Vagina (tissue), 2 donors: ENCODE data around the gene CFAP221. TPM values are rescaled to one million over a fixed set of nuclear protein-coding genes. Genes with fewer than 3 reads are reported as not detected.

Source experiments
- DNase-seq, 2 donors: peaks; one replicate each; pipeline ENCODE4 v3.0.0-alpha.2; 2017; ENCODE audit errors: extremely low spot score in 2 of 2
- H3K27ac ChIP-seq: fragments of 200-600 bp; sonication (generic); one replicate; pipeline ENCODE4 v1.5.1; 2019
- H3K27me3 ChIP-seq: fragments of 200-600 bp; sonication (generic); one replicate; pipeline ENCODE4 v1.5.1; 2019
- H3K36me3 ChIP-seq, 2 donors: fragments of 200-600 bp; sonication (generic); one replicate each; pipeline ENCODE4 v1.5.1; 2017 to 2019
- H3K4me1 ChIP-seq: fragments of 200-600 bp; sonication (generic); one replicate; pipeline ENCODE4 v1.5.1; 2019
- H3K4me3 ChIP-seq, 2 donors: fragments of 200-600 bp; sonication (generic); 1 replicate in 1 of 2; 2 replicates in 1 of 2; pipeline ENCODE4 v1.5.1; 2016 to 2019
- H3K9me3 ChIP-seq: fragments of 200-600 bp; sonication (generic); one replicate; pipeline ENCODE4 v1.5.1; 2019
- CTCF ChIP-seq, 3 experiments: fragments of 450-650 bp in 2 of 3; fragments of 200-600 bp in 1 of 3; sonication (generic) in 1 of 3; IDR thresholded peaks; one replicate each; pipeline ENCODE4 v1.5.1; 2017 to 2019; ENCODE audit warnings: antibody characterized with exemption in 3 of 3, mild to moderate bottlenecking in 2 of 3, moderate library complexity in 2 of 3
- POLR2A ChIP-seq, 2 donors: fragments of 450-650 bp; IDR thresholded peaks; one replicate each; pipeline ENCODE4 v1.6.1; 2017; ENCODE audit warnings: antibody characterized with exemption in 2 of 2, mild to moderate bottlenecking in 2 of 2, moderate library complexity in 2 of 2
- POLR2AphosphoS5 ChIP-seq, 2 donors: sonication (generic); formaldehyde crosslinking; IDR thresholded peaks; one replicate each; pipeline ENCODE4 v1.9.0; 2017; ENCODE audit warnings: antibody characterized with exemption in 2 of 2, mild to moderate bottlenecking in 2 of 2, low read depth in 1 of 2; ENCODE audit not compliant: insufficient read depth in 1 of 2
- intact Hi-C: fragments of 100-400 bp; cut with DNase I; formaldehyde crosslinking; loops from one replicate; pipeline ENCODE4 v1.15.1; 2023
- total RNA-seq: library from RNA; depleted of rRNA; stranded (reverse); fragments of >200 nt; gene quantifications from one replicate; pipeline ENCODE4 v1.2.3, GENCODE V29; 2016

Gene CFAP221
- total RNA-seq, 1 donor from 2014 or later, result 3.9 TPM

GRCh38 chr2:119512946-119513345, 31.3 kb upstream of the CFAP221 start:
- no peaks in the 10 kb centered on the region for H3K4me1 ChIP-seq
- intact Hi-C loops, result no loop called here
- no peak overlapping the region for H3K4me3 ChIP-seq
- no peak for TF ChIP-seq POLR2AphosphoS5 (IDR thresholded peaks at IDR 0.05; ENCODE audit: insufficient read depth in 1 of 2, low read depth in 1 of 2)
- no peaks in the 10 kb centered on the region for H3K9me3 ChIP-seq
- DNase-seq, result no peak
- no peaks in the 10 kb centered on the region for H3K27me3 ChIP-seq
- H3K27ac ChIP-seq, result no peak overlapping the region
- H3K36me3 ChIP-seq, result no peaks in the 10 kb centered on the region

- no peak for TF ChIP-seq CTCF (IDR thresholded peaks at IDR 0.05)
- no peak for TF ChIP-seq POLR2A (IDR thresholded peaks at IDR 0.05)
- no peak for TF ChIP-seq POLR2AphosphoS5 (IDR thresholded peaks at IDR 0.05; ENCODE audit: insufficient read depth in 1 of 2, low read depth in 1 of 2)
- Histone ChIP-seq H3K27ac (no peak overlapping the region), H3K27me3 (no peaks in the 10 kb centered on the region), H3K4me3 (no peak overlapping the region), H3K9me3 (no peaks in the 10 kb centered on the region), H3K36me3 (no peaks in the 10 kb centered on the region), H3K4me1 (no peaks in the 10 kb centered on the region)
- DNase-seq, result no peak
- intact Hi-C loops, result no loop called here
Observed at GRCh38 chr2:119513832-119514231, 30.4 kb upstream of the CFAP221 start.

GRCh38 chr2:119516121-119516520, 28.1 kb upstream of the CFAP221 start:
- intact Hi-C loops, result no loop called here
- Histone ChIP-seq H3K9me3 (no peaks in the 10 kb centered on the region), H3K27ac (no peak overlapping the region), H3K4me1 (no peaks in the 10 kb centered on the region), H3K27me3 (no peaks in the 10 kb centered on the region), H3K36me3 (no peaks in the 10 kb centered on the region), H3K4me3 (no peak overlapping the region)
- DNase-seq, result no peak
- no peak for TF ChIP-seq POLR2A (IDR thresholded peaks at IDR 0.05)

- intact Hi-C loops, result no loop called here
Observed at GRCh38 chr2:119517433-119517832, 26.8 kb upstream of the CFAP221 start.

GRCh38 chr2:119518401-119519056, 25.7 kb upstream of the CFAP221 start:
- Histone ChIP-seq H3K4me3 (no peak overlapping the region), H3K9me3 (no peaks in the 10 kb centered on the region), H3K27me3 (no peaks in the 10 kb centered on the region), H3K4me1 (no peaks in the 10 kb centered on the region), H3K27ac (no peak overlapping the region), H3K36me3 (no peaks in the 10 kb centered on the region)
- no peak for DNase-seq
- no peak for TF ChIP-seq CTCF (IDR thresholded peaks at IDR 0.05)
- TF ChIP-seq POLR2A (IDR thresholded peaks at IDR 0.05), result no peak
- TF ChIP-seq POLR2AphosphoS5 (IDR thresholded peaks at IDR 0.05; ENCODE audit: insufficient read depth in 1 of 2, low read depth in 1 of 2), result no peak
- intact Hi-C loops, result no loop called here

More at GRCh38 chr2:119517433-119517832, 26.8 kb upstream of the CFAP221 start:
- Histone ChIP-seq H3K9me3 (no peaks in the 10 kb centered on the region), H3K27ac (no peak overlapping the region), H3K4me3 (no peak overlapping the region), H3K4me1 (no peaks in the 10 kb centered on the region), H3K36me3 (no peaks in the 10 kb centered on the region), H3K27me3 (no peaks in the 10 kb centered on the region)
- peak in 2 of 3 experiments; percentile 15 to 26 for TF ChIP-seq CTCF (IDR thresholded peaks at IDR 0.05)
- TF ChIP-seq POLR2A (IDR thresholded peaks at IDR 0.05), result no peak
- no peak for DNase-seq

- TF ChIP-seq POLR2AphosphoS5 (IDR thresholded peaks at IDR 0.05; ENCODE audit: insufficient read depth in 1 of 2, low read depth in 1 of 2), result no peak
- TF ChIP-seq CTCF (IDR thresholded peaks at IDR 0.05), result no peak
- TF ChIP-seq POLR2A (IDR thresholded peaks at IDR 0.05), result no peak
- intact Hi-C loops, result no loop called here
- no peak overlapping the region for H3K4me3 ChIP-seq
- DNase-seq, result no peak
- no peaks in the 10 kb centered on the region for H3K27me3 ChIP-seq
- H3K4me1 ChIP-seq, result no peaks in the 10 kb centered on the region
- H3K36me3 ChIP-seq, result no peaks in the 10 kb centered on the region
- no peak overlapping the region for H3K27ac ChIP-seq
- no peaks in the 10 kb centered on the region for H3K9me3 ChIP-seq
Observed at GRCh38 chr2:119519057-119519408, 25.2 kb upstream of the CFAP221 start.
